OCI-LY1 (cell line): ENCODE results near the gene HOXB7.

Experiments used
- H2AFZ ChIP-seq: fragments of 200-600 bp; sonication (generic), shearing (Covaris generic); 2 replicates; pipeline ENCODE4 v1.6.0; 2014; ENCODE audit warnings: antibody characterized with exemption, mild to moderate bottlenecking, low read length
- H3F3A ChIP-seq: fragments of 200-600 bp; sonication (generic), shearing (Covaris generic); 2 replicates; pipeline ENCODE4 v1.6.0; 2014; ENCODE audit warnings: mild to moderate bottlenecking, antibody characterized with exemption, low read length, moderate library complexity; ENCODE audit not compliant: insufficient read depth
- H3K27ac ChIP-seq: fragments of 200-600 bp; sonication (generic); 2 replicates; pipeline ENCODE4 v1.5.1; 2014; ENCODE audit warnings: low read length, mixed run types, mild to moderate bottlenecking, low read depth; ENCODE audit not compliant: poor library complexity, severe bottlenecking
- H3K27me3 ChIP-seq: fragments of 200-600 bp; sonication (generic); 2 replicates; pipeline ENCODE4 v1.6.0; 2014; ENCODE audit warnings: antibody characterized with exemption, mild to moderate bottlenecking, low read length, moderate library complexity; ENCODE audit not compliant: insufficient read depth
- H3K36me3 ChIP-seq: fragments of 200-600 bp; sonication (generic); 2 replicates; pipeline ENCODE4 v1.6.1; 2014; ENCODE audit warnings: mild to moderate bottlenecking, antibody characterized with exemption, low read length, moderate library complexity, mixed read lengths; ENCODE audit not compliant: insufficient read depth
- H3K4me1 ChIP-seq: fragments of 200-600 bp; sonication (generic); 2 replicates; pipeline ENCODE4 v1.5.1; 2014; ENCODE audit warnings: mild to moderate bottlenecking, low read length, moderate library complexity; ENCODE audit not compliant: insufficient read depth, severe bottlenecking
- H3K4me2 ChIP-seq: fragments of 200-600 bp; sonication (generic), shearing (Covaris generic); 2 replicates; pipeline ENCODE4 v1.6.1; 2014; ENCODE audit warnings: low read length
- H3K4me3 ChIP-seq: fragments of 200-600 bp; sonication (generic); 2 replicates; pipeline ENCODE4 v1.5.1; 2014; ENCODE audit warnings: low read length, low read depth, mild to moderate bottlenecking, mixed read lengths; ENCODE audit not compliant: poor library complexity, severe bottlenecking
- H3K79me2 ChIP-seq: fragments of 200-600 bp; shearing (Covaris generic); 2 replicates; pipeline ENCODE4 v1.6.1; 2016; ENCODE audit warnings: mixed run types, low read length, mixed read lengths; ENCODE audit not compliant: insufficient read depth
- H3K9ac ChIP-seq: fragments of 200-600 bp; sonication (generic), shearing (Covaris generic); 2 replicates; pipeline ENCODE4 v1.6.1; 2014; ENCODE audit warnings: mild to moderate bottlenecking, low read length, mixed read lengths
- H3K9me2 ChIP-seq: fragments of 200-600 bp; sonication (generic), shearing (Covaris generic); 2 replicates; pipeline ENCODE4 v1.6.1; 2014; ENCODE audit warnings: low read depth, mild to moderate bottlenecking, low read length, mixed read lengths
- H3K9me3 ChIP-seq: fragments of 200-600 bp; shearing (Covaris generic); 2 replicates; pipeline ENCODE4 v1.6.1; 2014; ENCODE audit warnings: low read length, mixed read lengths
- H4K20me1 ChIP-seq: fragments of 200-600 bp; sonication (generic), shearing (Covaris generic); 2 replicates; pipeline ENCODE4 v1.6.0; 2016; ENCODE audit warnings: mild to moderate bottlenecking, low read length; ENCODE audit not compliant: insufficient read depth
- CTCF ChIP-seq: fragments of 200-600 bp; sonication (generic), shearing (Covaris generic); IDR thresholded peaks from 2 replicates; pipeline ENCODE4 v1.5.1; 2017; ENCODE audit warnings: mild to moderate bottlenecking, antibody characterized with exemption, low read length, moderate library complexity, mixed read lengths
- EZH2 ChIP-seq: fragments of 200-600 bp; sonication (generic), shearing (Covaris generic); IDR thresholded peaks from 2 replicates; pipeline ENCODE4 v1.8.0; 2017; ENCODE audit warnings: borderline replicate concordance, mixed run types, mild to moderate bottlenecking, antibody characterized with exemption, low read length, moderate library complexity, mixed read lengths

The HOXB7 gene

GRCh38 chr17:48643697-48644012 is 32.8 kb upstream of the HOXB7 start:
- Histone ChIP-seq H3K79me2 (no peaks in the 10 kb centered on the region), H3K27me3 (0 out of 2 replicates have a peak, but pooled peaks cover 5% of the 10 kb centered on the region), H3K9ac (no peak overlapping the region), H3K9me2 (no peaks in the 10 kb centered on the region), H3K9me3 (no peaks in the 10 kb centered on the region), H3K4me2 (no peak overlapping the region), H3K4me3 (no peak overlapping the region), H2AFZ (no peak overlapping the region), H3K36me3 (no peaks in the 10 kb centered on the region), H3K4me1 (no peaks in the 10 kb centered on the region), H3F3A (no peaks in the 10 kb centered on the region), H4K20me1 (no peaks in the 10 kb centered on the region), H3K27ac (no peak overlapping the region)
- TF ChIP-seq EZH2 (no peak), CTCF (no peak)

GRCh38 chr17:48642843-48643696 is 32.3 kb upstream of the HOXB7 start:
- H3F3A ChIP-seq = no peaks in the 10 kb centered on the region
- no peak overlapping the region for H3K4me3 ChIP-seq
- H3K9me3 ChIP-seq = no peaks in the 10 kb centered on the region
- H3K27ac ChIP-seq = no peak overlapping the region
- H2AFZ ChIP-seq = no peak overlapping the region
- no peak for TF ChIP-seq EZH2
- TF ChIP-seq CTCF = no peak
- no peaks in the 10 kb centered on the region for H3K4me1 ChIP-seq
- no peaks in the 10 kb centered on the region for H3K9me2 ChIP-seq
- no peaks in the 10 kb centered on the region for H4K20me1 ChIP-seq
- H3K79me2 ChIP-seq = no peaks in the 10 kb centered on the region
- H3K4me2 ChIP-seq = no peak overlapping the region
- no peak overlapping the region for H3K9ac ChIP-seq
- H3K36me3 ChIP-seq = no peaks in the 10 kb centered on the region
- 0 out of 2 replicates have a peak, but pooled peaks cover 5% of the 10 kb centered on the region for H3K27me3 ChIP-seq

- Histone ChIP-seq H3K27me3 (0 out of 2 replicates have a peak, but pooled peaks cover 5% of the 10 kb centered on the region), H3K4me3 (no peak overlapping the region)
Measured at GRCh38 chr17:48642059-48642842, 31.4 kb upstream of the HOXB7 start.

More at GRCh38 chr17:48642059-48642842, 31.4 kb upstream of the HOXB7 start:
- Histone ChIP-seq H3K4me2 (no peak overlapping the region), H3K9me2 (no peaks in the 10 kb centered on the region), H2AFZ (no peak overlapping the region), H3K4me1 (no peaks in the 10 kb centered on the region), H3K79me2 (no peaks in the 10 kb centered on the region), H3K27ac (no peak overlapping the region), H3K9me3 (no peaks in the 10 kb centered on the region), H3K36me3 (no peaks in the 10 kb centered on the region), H3F3A (no peaks in the 10 kb centered on the region), H4K20me1 (no peaks in the 10 kb centered on the region), H3K9ac (no peak overlapping the region)
- TF ChIP-seq EZH2 (no peak), CTCF (no peak)
